Common myeloid progenitor, CD34-positive (primary cell): ENCODE measurements around the gene NME3.

Experiments used
- CTCF ChIA-PET: fragments of 350-600 bp; sonication (Branson Sonifier 250); formaldehyde crosslinking; loops from one replicate; lab custom pipeline; 2021; ENCODE audit warnings: antibody characterized with exemption; lab: Charles Lee
- POLR2A ChIA-PET: fragments of 350-600 bp; sonication (Branson Sonifier 250); formaldehyde crosslinking; loops from one replicate; lab custom pipeline; 2021; ENCODE audit warnings: antibody characterized with exemption; lab: Charles Lee
- DNase-seq, 3 donors: peaks; one replicate each; pipeline versions ENCODE4 v3.0.0 to v3.0.0-alpha.2; 2013
- H3K27ac ChIP-seq, 2 experiments: 1 replicate in 1 of 2; 2 replicates in 1 of 2; pipeline ENCODE4 v1.7.0; 2013; ENCODE audit warnings: inconsistent platforms in 2 of 2, low read length in 2 of 2, mild to moderate bottlenecking in 2 of 2, low read depth in 1 of 2, moderate library complexity in 1 of 2; ENCODE audit not compliant: severe bottlenecking in 2 of 2, insufficient read depth in 1 of 2, poor library complexity in 1 of 2
- H3K27me3 ChIP-seq, 5 experiments: replicated peaks in 2 of 5; 1 replicate in 3 of 5; 2 replicates in 2 of 5; pipeline versions ENCODE4 v1.6.1 to v1.7.0; 2013; ENCODE audit warnings: low read length in 4 of 5, mild to moderate bottlenecking in 2 of 5, moderate library complexity in 2 of 5, inconsistent platforms in 1 of 5; ENCODE audit not compliant: insufficient read depth in 5 of 5, control insufficient read depth in 4 of 5
- H3K36me3 ChIP-seq, 4 experiments: 1 replicate in 2 of 4; 2 replicates in 2 of 4; pipeline versions ENCODE4 v1.6.1 to v1.7.0; 2013; ENCODE audit warnings: low read length in 3 of 4, control low read depth in 1 of 4, mild to moderate bottlenecking in 1 of 4; ENCODE audit not compliant: control insufficient read depth in 4 of 4, insufficient read depth in 4 of 4
- H3K4me1 ChIP-seq, 4 experiments: 1 replicate in 3 of 4; 2 replicates in 1 of 4; pipeline versions ENCODE4 v1.6.1 to v1.7.1; 2013; ENCODE audit warnings: low read length in 3 of 4, mild to moderate bottlenecking in 3 of 4, control low read depth in 1 of 4, inconsistent platforms in 1 of 4, moderate library complexity in 1 of 4; ENCODE audit not compliant: control insufficient read depth in 4 of 4, insufficient read depth in 4 of 4; ENCODE audit errors: control extremely low read depth in 1 of 4
- H3K4me3 ChIP-seq, 7 experiments: 1 replicate in 4 of 7; 2 replicates in 3 of 7; pipeline versions ENCODE4 v1.5.1 to v1.7.0; 2013; ENCODE audit warnings: mild to moderate bottlenecking in 7 of 7, low read length in 6 of 7, moderate library complexity in 6 of 7, inconsistent platforms in 2 of 7, low read depth in 2 of 7, control low read depth in 1 of 7; ENCODE audit not compliant: insufficient read depth in 4 of 7, control insufficient read depth in 1 of 7; ENCODE audit errors: extremely low read depth in 1 of 7
- H3K9me3 ChIP-seq, 5 experiments: 1 replicate in 4 of 5; 2 replicates in 1 of 5; pipeline versions ENCODE4 v1.6.1 to v1.7.1; 2013; ENCODE audit warnings: low read length in 4 of 5, mild to moderate bottlenecking in 2 of 5, inconsistent platforms in 1 of 5, low read depth in 1 of 5, moderate library complexity in 1 of 5; ENCODE audit not compliant: control insufficient read depth in 4 of 5, insufficient read depth in 2 of 5; ENCODE audit errors: control extremely low read depth in 1 of 5
- WGBS: methylation state at CpG from one replicate; pipeline ENCODE4 v1.1.5; 2013; ENCODE audit not compliant: insufficient coverage; 5-methylcytosine and 5-hydroxymethylcytosine counted together

NME3 gene

DNA sequence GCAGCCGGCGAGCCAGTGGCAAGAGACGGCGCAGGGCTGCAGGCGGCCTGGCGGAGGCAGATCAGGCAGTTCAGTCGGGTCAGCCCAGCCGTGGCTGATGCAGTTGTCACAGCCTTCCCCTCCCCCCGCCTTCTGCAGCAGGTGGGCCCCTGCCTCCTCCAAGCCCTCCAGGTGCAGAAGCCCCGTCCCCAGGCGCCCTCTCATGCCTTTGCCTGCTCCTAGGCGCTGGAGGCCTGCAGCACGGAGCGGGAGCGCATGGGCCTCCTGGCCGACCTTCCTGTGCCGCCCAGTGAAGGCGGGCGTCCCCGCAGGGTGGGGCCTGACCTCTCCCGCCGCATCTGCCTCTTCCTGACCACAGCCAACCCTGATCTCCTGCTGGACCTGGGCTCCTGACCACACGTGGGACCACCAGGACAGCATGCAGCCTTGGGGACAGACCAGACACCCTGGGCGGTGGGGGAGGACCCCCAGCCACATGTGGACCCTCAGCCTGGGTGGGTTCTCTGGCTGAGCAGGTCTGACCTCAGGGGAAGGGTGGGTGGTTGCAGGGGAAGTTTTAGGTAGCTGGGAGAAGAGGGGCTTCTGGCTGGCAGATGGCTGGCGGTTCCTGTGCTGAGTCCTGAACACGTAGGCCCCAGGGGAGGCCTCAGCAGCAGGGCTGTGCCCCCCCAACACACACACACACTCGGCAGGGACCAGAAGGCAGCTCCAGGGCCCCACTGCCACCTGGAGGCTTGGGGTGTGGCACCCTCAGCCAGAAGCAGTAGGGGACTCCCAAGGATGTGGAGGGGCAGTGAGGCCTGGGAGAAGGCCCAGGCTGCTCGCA lies 4.7 kb upstream of the NME3 start:
- no peak for DNase-seq
- ChIA-PET POLR2A (interaction anchor here (0.6 kb wide), 1 partner anchor 26 kb away, joined by 3 read pairs; no protein-coding TSS in a partner anchor), CTCF (interaction anchor here (1.2 to 1.6 kb wide), 2 partner anchors 12 to 40 kb away, joined by 3 to 4 read pairs; no protein-coding TSS in a partner anchor)
- peaks cover 5 to 27% (median 27%) of the 10 kb centered on the region in 4 experiments for H3K4me1 ChIP-seq
- no peak overlapping the region for H3K27ac ChIP-seq
- H3K36me3 ChIP-seq, result peaks cover 0 to 63% (median 41%) of the 10 kb centered on the region in 4 experiments
- no peak overlapping the region for H3K4me3 ChIP-seq
- H3K9me3 ChIP-seq, result no peaks in the 10 kb centered on the region
- no peaks in the 10 kb centered on the region for H3K27me3 ChIP-seq
- WGBS, result 90% methylated on average over 24 of the region's 28 CpGs

DNA sequence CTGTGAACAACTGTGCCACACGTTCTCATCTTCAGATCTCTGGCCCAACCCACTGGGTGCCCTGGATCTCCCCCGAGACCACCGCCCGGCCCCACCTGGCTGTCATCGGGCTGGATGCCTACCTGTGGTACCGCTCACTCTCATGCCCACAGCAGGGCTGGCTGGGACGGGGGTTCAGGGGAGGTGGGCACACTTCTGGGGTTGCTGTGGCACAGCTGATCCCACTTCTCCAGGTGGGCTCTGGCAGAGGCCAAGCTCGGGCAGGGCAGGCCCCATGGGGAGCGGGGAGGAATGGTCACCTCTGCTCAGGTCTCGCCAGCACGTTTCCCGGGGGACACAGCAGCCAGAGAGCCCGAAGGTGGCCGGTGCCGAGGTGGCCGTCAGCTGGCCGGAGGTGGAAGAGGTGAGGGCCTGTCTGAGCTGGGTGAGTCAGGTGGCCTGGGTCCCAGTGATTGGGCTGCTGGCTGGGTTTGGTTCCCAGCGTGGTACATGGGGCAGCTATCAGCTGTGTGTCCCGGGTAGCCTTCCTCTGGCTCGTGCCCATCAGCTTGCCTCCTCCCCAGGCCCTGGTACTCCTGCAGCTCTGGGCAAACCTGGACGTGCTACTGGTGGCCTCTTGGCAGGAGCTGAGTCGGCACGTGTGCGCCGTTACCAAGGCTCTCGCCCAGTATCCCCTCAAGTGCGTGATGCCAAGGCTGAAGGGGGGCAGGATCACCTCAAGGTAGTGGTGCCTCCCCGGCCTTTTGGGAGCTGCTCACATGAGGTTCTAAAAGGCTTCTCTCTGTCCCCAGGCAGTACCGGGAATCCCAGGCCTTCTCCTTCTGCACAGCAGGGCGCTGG lies 3.9 kb upstream of the NME3 start:
- Histone ChIP-seq H3K4me3 (no peak overlapping the region), H3K4me1 (peaks cover 5 to 32% (median 31%) of the 10 kb centered on the region in 4 experiments), H3K27ac (no peak overlapping the region), H3K9me3 (no peaks in the 10 kb centered on the region), H3K27me3 (no peaks in the 10 kb centered on the region), H3K36me3 (peaks cover 0 to 64% (median 35%) of the 10 kb centered on the region in 4 experiments)
- 96% methylated on average over 29 of the region's 30 CpGs for WGBS
- no peak for DNase-seq
- CTCF ChIA-PET, result interaction anchor here (1.0 to 1.6 kb wide), 4 partner anchors 7 to 151 kb away, joined by 3 to 9 read pairs (median 4); partner anchors contain the start of genes NUBP2 and SPSB3
- POLR2A ChIA-PET, result interaction anchor here (0.6 kb wide), 1 partner anchor 25 kb away, joined by 3 read pairs; no protein-coding TSS in a partner anchor

DNA sequence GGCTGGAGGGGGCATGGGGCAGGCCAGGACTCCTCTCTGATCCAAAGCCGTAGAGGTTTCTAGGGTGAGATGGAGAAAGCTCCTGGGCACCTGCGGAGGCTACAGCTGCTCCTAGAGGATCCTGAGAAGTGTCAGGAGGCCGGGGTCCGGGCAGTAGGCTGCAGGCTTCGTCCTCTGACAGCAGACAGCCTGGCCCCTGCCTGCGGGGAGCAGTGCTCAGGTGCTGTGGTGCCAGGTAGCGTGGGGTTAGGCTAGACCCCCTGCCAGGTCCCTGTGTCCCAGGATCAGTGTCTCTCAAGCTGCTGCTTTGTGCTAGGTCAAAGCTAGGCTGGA lies 3.1 kb upstream of the NME3 start:
- peaks cover 5 to 34% (median 32%) of the 10 kb centered on the region in 4 experiments for H3K4me1 ChIP-seq
- no peaks in the 10 kb centered on the region for H3K27me3 ChIP-seq
- H3K4me3 ChIP-seq, result peak overlapping the region in 5 of 7 experiments; percentile 34 to 94 (median 88)
- no peak for DNase-seq
- WGBS, result 92% methylated on average over 7 of the region's 7 CpGs
- H3K27ac ChIP-seq, result no peak overlapping the region
- POLR2A ChIA-PET, result interaction anchor here (0.6 to 1.1 kb wide), 2 partner anchors 7 to 97 kb away, joined by 3 read pairs; partner anchors contain the start of gene JPT2
- H3K36me3 ChIP-seq, result peaks cover 0 to 64% (median 29%) of the 10 kb centered on the region in 4 experiments
- no peaks in the 10 kb centered on the region for H3K9me3 ChIP-seq
- CTCF ChIA-PET, result interaction anchor here (1.0 to 2.3 kb wide), 5 partner anchors 8 to 152 kb away, joined by 3 to 10 read pairs (median 4); partner anchors contain the start of genes NUBP2 and SPSB3

GRCh38 chr16:1773703-1774447 lies 2.5 kb upstream of the NME3 start:
- H3K9me3 ChIP-seq, result no peaks in the 10 kb centered on the region
- 12% methylated on average over 37 of the region's 45 CpGs for WGBS
- H3K4me3 ChIP-seq, result peak overlapping the region; percentile 69 to 94 (median 84)
- peak in 2 of 3 donors; percentile 15 to 41 for DNase-seq
- CTCF ChIA-PET, result interaction anchor here (1.0 to 2.3 kb wide), 5 partner anchors 8 to 153 kb away, joined by 3 to 10 read pairs (median 4); partner anchors contain the start of genes NUBP2 and SPSB3
- H3K36me3 ChIP-seq, result peaks cover 0 to 64% (median 27%) of the 10 kb centered on the region in 4 experiments
- no peaks in the 10 kb centered on the region for H3K27me3 ChIP-seq
- H3K27ac ChIP-seq, result peak overlapping the region; percentile 66 to 79
- POLR2A ChIA-PET, result interaction anchor here (0.6 to 1.1 kb wide), 2 partner anchors 8 to 96 kb away, joined by 3 read pairs; partner anchors contain the start of gene JPT2
- H3K4me1 ChIP-seq, result peaks cover 5 to 34% (median 32%) of the 10 kb centered on the region in 4 experiments

DNA sequence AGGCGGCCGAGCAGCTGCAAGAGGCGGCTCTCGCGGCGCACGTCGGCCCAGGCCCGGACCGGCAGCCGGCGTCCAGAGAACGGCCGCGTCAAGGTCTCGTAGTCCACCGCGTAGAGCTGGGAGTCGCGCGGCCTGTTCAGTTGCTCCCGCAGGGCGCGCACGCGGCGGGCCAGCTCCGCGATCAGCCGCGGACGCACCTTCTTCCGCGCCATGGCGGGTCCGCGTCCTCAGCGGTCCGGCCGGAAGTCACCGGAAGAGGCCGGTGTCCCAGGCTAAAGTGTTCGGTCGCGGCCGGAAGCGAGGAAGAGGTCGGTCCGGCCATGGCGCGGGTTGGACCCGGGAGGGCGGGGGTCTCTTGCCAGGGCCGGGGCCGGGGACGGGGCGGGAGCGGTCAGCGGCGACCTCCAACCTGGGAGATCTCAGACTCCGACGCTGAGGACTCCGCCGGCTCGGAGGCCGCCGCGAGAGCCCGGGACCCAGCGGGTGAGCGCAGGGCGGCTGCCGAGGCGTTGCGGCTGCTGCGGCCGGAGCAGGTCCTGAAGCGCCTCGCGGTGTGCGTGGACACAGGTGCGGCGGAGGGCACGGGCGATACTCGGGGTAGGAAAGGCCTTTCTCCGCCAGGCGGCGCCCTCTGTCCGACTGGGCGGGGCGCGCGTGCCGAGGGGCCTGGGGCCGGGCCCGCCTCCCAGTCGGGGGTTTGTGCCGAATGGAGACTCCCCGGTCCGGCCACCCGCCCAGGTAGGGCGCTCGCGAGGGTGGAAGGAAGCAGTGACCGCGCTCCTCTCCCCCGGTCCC lies 1.8 kb upstream of the NME3 start, which contains the start of gene MRPS34:
Gene MRPS34, minus strand, starts transcription at position 227 of the 795 bp plus-strand sequence. Its CDS starts 15 bp downstream, at position 212.
- peaks cover 5 to 34% (median 32%) of the 10 kb centered on the region in 4 experiments for H3K4me1 ChIP-seq
- peak within 1 kb of the TSS; percentile 69 to 94 (median 84) for H3K4me3 ChIP-seq
- ChIA-PET POLR2A (interaction anchor here (0.7 to 1.5 kb wide), 3 partner anchors 9 to 40 kb away, joined by 3 to 4 read pairs (median 3); partner anchors contain the start of genes NUBP2 and SPSB3), CTCF (interaction anchor here (0.6 to 2.3 kb wide), 6 partner anchors 9 to 49 kb away, joined by 3 to 10 read pairs (median 4); partner anchors contain the start of genes NUBP2 and SPSB3)
- no peaks in the 10 kb centered on the region for H3K9me3 ChIP-seq
- WGBS, result 0% methylated on average over 101 of the region's 108 CpGs
- peak; percentile 82 to 87 (median 85) for DNase-seq
- no peaks in the 10 kb centered on the region for H3K27me3 ChIP-seq
- peaks cover 0 to 65% (median 29%) of the 10 kb centered on the region in 4 experiments for H3K36me3 ChIP-seq
- H3K27ac ChIP-seq, result peak within 1 kb of the TSS; percentile 66 to 79
